DMS153 treated with DMSO at 0.1 percent for 48 hours (cell line): ENCODE results near the gene COMMD3.
"Not testable (repeated sequence)": the region's sequence is repeated elsewhere in the genome, so short reads cannot be mapped to it uniquely, and the experiment has no call there.

Source experiments
- DNase-seq: peaks from one replicate; lab custom pipeline; 2025; ENCODE audit not compliant: unreplicated experiment; lab: John Stamatoyannopoulos, UW

COMMD3 gene

DNA sequence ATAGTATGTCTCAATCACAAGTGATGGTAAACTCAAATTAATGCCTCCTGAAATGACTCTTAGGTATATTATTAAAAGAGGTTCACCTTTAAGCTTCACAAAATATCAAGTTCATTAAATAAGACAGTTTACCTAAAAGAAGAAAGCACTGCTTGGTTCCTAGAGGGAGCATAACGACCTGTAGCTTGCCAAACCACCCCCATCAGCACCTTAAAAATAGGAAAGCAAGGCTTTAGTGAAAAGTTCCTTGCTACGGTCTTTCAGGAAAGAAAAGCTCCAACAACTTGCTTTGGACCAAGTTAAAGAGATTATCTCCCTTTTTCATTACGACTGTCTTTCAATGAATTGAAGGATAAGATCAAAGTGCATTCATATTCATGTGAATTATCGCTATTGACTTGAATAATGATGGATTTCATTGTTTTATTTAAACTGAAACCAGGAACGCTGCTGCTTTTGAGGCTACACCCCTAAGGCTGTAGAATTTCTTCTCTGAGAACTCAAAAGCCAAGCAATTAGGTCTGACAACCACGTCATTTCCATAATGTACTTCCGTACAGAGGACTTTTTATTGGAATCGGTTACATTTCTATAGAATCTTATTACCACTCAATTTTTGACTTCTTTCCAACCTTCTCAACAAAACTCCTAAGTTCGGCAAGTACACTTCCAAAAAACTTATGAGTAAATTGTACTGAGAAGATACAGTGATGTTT is 22.2 kb downstream of the COMMD3 start:
- DNase-seq, result no peak

DNA sequence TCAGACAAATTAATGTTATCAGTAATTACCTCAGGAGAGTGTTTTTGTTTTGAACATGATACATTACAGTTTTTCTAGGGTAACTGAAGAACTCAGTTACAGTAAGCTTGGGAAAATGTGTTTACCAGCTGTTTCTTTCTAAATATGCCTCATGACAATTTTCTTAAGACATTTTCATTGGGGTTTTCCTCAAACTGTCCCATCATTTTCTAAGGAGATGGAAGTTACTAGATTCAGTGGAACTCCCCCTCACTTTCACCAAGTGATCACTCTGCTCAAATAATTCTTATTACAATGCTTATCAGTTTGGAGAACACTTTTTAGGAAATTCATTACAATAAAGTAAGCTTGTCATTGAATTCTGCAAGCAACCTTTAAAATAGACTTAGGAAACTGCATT is 22.7 kb downstream of the COMMD3 start:
- no peak for DNase-seq

DNA sequence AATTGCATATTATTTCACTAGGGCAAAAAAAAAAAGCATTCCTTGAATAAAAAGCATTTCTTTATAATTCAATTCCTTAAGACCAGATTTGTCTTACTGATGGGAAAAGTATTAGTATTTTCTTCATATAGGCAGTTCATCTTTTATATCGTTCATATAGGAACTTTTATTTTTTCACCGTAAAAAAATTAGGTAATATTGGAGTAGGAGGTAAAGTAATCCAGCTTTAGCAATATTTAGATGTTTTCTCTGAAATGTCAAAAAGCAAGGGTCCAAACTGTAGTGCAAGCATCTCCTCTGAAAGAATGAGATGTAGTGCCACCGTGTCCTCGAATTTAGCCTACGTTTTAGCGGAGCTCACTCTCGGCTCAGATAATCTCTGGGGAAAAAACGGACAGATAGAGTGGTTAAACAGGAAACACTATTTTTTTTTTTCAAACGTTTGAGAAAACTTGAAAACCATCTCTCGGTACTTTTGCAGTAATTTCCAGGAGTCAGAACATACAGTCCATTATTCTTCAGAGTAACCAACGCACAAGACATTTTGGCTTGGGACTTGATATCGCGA is 23.7 kb downstream of the COMMD3 start:
- DNase-seq, result no peak

DNA sequence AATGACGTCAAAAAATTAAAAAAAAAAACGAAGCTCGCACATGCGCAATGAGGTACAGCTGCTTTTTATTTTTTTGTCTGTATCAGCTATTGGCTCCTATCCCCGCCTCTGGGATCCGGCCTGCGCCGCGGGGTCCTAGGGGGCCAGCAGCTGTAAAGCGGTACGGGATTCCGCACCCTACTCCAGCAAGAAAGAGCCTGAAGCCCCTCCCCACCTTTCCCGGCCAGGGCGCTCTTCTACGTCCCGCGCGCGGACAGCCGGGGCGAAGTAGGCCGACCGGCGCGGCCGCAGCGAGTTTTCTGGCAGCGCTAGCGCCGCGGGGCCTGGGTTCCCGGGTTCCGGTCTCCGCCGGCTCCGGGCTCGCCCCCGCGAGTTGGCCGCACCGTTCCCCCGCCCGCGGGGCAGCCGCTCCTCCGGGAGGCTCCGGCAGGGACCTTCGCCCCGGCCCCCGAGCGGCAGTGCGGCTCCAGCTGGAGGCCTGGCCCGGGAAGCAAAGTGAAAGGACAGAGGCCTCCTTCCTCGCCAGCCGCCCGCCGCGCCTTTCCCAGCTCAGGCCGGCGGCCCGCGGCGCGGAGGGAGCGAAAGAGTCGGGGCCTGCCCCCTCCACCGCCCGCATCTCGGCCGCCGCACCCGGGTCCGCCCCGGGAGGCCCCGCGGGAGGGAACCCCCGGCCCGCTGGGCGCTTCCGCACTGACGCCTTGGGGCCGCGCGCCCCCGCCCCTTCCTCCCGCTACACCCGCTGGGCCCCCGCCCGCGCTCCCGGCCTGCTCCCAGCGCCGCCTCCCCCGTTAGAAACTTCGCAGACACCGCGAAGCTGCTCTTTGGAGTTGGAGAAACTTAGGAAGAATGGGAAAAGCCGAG is 24.4 kb downstream of the COMMD3 start:
- DNase-seq, result peak; percentile 49

DNA sequence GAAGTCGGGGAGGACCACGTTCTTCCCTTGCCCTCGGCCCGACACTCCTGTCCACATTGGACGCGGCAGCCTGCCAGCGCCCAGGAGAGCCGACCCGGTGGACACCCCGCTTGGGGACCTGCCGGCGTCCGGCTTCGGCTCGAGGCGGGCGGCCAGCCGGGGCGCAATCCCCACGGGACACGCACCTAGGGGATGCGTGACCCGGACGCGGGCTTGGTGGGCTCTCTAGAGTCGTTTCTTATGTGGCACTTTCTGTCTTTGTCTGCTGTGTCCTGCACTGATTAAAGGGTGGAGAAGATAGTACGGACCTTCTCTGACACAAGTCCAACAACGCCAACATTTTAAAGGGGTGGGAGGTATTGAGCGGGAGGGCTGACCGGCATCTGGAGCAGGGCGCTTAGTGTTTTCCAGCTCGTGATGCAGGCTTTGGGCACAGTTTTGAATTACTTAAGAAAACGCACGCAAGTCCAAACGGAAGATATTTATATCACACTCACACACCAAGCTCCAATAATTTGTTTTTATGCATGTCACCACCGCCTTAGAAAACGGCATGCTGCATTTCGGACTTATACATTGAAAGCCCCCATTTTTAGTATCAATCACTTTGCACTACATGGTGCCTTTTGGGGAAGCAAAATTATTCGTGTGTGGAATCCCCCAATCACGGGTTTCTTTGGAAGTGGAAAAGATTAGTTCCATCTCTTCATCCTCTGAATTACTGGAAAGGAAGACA is 25.2 kb downstream of the COMMD3 start:
- no peak for DNase-seq

DNA sequence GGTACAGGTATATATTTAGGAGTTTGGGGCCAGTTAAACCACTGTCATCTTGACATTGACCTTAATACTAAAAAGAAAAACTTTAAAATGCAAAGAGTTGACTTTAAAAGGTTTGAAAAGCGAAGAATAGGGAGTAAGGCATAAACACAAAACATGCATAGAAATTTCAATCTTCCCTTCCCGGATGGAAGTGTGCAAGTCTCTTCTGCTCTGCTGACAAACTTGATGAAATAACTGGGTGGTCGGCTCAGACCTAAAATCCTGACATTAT is 25.7 kb downstream of the COMMD3 start:
- no peak for DNase-seq

DNA sequence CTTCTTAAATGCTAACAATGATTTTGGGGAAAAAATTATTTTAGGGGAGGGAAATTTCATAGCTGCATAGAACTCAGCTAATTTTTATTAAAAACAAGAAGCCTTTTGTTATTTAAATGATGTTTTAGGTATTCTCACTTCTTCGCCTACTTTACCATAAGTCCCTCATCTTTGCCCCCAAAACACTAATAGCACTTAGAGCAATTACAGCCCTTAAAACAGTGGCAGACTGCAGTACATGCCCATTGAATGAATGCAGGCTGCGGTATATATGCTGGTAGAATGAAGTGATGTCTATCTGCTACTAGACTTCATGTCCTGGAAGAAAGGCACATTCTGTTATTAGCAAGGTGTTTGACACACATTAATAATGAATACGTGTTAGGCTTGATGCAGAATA is 26.2 kb downstream of the COMMD3 start:
- DNase-seq, result no peak

DNA sequence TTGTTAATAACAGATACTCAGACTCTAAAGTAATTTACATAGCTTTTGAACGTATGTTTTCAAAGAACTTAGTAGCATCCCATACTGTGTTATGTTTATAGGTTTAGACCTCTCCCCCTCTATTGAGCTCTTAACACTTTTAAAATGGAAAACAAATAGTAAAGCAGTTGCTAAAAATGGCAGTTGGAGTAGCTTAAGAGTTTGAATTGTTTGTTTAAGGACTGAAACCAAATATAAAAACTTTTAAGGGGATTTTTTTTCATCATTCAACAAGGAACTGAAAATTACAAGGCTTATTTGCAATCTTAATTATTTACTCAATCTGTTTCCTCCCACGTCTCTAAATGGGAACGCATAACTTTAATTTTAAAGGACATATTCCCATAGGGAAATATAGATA is 27.5 kb downstream of the COMMD3 start:
- no peak for DNase-seq

DNA sequence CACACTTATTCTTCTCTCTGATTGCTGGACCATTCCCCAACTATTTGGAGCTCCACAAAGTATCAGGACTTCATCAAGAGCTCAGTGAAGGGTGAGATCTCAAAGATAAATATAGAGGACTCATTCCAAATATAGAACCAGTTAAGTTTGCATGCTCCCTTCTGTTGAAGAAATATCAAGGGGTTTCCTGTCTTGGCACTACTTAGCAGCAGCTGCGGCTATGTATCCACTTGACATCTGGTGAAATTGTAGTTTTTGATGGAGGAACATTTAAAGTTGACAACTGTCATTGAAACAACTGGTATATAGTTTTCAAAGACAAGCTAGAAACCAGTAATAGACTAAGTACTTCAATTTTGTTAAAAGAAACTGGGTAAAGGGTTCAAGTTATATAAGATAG is 28.1 kb downstream of the COMMD3 start:
- DNase-seq, result no peak

DNA sequence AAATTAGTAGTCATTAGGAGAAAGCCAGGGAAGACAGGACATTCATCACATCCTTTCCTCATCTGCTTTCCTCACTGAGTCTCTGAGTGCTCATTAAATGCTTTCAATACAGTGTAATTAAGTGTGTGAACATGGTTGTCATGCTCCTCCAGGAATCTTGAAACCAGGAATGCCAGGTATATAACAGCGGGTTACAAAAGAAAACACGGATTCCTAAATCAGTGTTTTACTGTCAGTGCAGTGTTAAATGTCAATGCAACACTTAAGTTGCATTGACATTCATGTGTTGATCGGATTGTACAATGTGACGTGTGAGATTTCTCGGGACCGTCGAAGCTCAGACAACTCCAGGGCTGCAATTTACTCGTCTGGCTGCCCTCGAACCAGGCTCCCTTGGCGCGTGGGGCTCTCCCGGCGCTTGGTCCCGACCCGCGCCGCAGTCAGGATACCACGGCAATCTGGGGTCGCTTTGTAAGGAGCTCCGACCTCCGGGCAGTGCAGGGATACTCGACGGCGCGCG is 28.7 kb downstream of the COMMD3 start:
- DNase-seq, result no peak

DNA sequence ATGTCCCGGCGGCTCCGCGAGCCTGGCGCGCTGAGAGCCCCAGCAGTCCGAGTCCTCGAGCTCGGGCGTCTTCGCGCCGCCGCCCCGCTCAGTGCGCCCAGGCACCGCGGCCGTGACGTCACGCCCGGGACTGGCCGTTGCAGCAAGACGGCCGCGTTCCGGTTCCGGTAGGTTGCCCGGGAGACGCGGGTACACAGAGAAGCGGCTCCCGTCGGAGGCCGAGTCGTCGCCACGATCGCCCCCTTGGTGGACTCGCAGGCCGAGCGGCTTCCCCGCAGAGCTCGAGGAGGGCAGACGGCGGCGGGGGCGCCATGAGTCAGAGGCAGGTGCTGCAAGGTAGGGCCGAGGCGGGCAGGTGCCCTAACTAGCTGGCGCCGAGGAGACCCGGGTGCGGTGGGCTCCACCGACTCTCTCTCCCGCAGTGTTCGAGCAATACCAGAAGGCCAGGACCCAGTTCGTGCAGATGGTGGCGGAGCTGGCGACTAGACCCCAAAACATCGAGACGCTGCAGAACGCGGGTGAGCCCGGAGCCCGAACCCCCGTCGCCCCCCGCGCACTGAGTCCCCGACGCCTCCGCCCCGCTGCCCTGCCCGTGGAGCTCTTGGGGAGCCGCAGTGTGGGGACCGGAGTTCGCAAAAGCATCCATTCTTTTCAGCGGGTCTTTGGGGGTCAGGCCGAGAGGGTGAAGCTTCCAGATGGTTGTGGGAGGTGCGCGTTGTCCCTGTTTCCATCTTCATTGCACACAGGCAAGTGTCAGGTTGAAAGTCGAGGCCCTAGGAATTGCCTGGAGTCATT is 29.3 kb downstream of the COMMD3 start, which contains the start of gene SPAG6:
Gene SPAG6, plus strand, starts transcription at position 196 of the 795 bp plus-strand sequence. Its CDS starts 116 bp downstream, at position 312.
- peak; percentile 10 for DNase-seq

DNA sequence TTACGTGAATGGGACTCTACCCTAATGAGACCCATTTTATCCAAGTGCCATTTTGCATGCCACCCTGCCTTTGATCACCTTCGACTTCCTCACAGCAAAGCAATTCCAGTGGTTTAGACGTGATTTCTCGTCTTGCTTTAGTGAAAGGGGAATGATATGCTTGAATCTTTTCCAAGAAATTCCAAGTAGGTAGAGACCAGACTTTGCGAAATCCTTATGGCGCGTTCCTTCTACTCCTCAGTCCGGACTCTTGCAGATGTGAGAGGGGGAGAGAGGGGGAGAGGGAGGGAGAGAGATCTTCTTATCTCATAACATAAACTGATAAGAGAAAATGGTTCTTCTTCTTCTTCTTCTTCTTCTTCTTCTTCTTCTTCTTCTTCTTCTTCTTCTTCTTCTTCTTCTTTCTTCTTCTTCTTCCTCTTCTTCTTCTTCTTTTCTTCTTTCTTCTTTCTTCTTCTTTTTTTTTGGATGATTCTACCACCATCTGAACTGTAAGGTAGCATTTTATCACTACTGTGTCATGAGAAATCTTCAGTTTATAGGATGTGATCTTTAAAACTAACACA is 30.0 kb downstream of the COMMD3 start:
- DNase-seq, result no peak

DNA sequence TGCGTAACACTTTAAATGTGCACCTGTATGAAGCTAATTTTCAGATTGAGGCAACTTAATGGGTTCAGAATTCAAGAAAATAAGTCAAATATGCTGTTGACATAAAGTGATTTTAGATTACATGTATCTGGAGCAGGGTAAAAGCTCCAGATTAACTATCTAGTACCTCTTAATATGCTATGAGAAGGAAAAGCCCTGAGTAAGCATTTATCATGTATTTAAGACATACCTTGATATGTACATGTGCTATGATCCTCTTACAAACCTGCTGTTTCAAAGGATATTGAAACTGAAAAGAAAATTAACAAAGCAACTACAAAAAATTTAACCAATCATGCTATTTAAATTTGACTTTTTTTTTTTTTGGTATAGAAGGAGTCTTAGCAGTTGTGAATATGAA is 33.6 kb downstream of the COMMD3 start:
- no peak for DNase-seq

DNA sequence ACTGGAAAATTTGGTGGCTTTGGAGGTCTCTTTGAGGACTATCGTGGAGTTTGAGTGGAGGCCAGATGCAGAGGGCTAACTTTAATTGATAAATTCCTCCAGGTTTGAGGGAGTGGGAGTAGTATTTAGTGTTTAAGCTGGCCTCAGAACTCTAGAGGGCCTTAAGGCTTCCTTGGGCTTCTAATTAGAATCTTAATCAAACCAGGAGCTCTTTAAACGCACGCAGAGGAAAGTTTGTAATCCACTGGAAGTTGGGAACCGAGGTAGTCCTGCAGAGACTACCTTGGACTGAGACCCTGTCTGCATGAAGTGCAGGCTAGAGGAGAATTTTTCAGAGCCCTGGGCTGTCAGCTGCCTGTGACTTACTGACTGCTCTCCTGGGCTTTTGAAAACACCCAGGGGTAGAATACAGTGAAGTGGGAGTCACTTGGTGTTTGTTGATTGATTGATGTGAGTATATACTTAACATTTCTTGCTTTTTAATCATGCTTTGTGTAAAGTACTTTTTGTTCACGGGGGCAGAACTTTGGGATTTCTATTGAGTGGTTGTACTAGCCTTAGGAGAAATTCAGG is 35.0 kb downstream of the COMMD3 start:
- DNase-seq, result no peak

DNA sequence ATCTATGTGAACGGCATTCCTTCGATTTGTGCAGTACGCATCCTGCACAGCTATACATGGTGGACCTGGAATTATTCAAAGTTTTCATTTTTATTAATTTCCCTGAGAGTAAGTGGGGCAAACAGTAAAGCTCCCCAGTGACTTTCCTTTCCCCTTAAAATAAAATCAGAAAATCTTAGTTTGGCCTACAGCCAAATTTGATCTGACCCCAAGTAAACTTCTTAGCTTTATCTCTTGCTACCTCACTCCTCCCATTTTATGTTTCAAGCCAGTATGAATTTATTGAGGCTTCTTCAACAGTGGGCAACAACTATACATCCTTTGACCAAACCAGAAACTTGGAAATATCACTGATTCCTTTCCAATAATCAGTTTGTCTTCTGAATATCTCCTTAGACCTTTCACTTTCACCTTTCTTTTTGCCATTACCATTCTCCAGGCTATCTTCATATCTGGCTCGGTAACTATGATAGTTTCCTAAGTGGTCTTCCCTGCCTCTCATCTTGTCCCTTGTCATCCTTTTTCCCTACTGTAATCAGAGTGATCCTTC is 40.2 kb downstream of the COMMD3 start:
- DNase-seq, result no peak

DNA sequence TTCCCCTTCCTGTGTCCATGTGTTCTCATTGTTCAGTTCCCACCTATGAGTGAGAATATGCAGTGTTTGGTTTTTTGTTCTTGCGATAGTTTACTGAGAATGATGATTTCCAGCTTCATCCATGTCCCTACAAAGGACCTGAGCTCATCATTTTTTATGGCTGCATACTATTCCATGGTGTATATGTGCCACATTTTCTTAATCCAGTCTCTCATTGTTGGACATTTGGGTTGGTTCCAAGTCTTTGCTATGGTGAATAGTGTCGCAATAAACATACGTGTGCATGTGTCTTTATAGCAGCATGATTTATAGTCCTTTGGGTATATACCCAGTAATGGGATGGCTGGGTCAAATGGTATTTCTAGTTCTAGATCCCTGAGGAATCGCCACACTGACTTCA is 41.6 kb downstream of the COMMD3 start:
- not testable (repeated sequence) for DNase-seq

DNA sequence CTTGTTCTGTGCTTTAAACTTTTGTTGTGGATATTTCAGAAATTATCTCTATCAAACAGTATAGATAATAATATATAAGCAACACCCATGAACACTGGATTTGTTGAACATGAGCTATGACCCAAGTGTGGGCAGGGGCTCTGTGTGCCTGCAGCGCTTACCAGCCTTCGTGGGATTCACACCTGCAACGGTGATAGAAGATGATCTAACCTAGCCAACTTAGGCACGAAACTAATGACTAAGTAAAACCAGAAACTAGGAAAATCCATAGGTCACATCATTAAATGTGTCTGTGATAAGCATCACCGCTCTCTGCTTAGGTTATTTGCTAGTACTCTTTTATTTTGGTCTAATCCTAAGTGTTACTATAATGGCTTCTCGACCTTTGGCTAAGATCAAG is 47.1 kb downstream of the COMMD3 start:
- DNase-seq, result no peak

DNA sequence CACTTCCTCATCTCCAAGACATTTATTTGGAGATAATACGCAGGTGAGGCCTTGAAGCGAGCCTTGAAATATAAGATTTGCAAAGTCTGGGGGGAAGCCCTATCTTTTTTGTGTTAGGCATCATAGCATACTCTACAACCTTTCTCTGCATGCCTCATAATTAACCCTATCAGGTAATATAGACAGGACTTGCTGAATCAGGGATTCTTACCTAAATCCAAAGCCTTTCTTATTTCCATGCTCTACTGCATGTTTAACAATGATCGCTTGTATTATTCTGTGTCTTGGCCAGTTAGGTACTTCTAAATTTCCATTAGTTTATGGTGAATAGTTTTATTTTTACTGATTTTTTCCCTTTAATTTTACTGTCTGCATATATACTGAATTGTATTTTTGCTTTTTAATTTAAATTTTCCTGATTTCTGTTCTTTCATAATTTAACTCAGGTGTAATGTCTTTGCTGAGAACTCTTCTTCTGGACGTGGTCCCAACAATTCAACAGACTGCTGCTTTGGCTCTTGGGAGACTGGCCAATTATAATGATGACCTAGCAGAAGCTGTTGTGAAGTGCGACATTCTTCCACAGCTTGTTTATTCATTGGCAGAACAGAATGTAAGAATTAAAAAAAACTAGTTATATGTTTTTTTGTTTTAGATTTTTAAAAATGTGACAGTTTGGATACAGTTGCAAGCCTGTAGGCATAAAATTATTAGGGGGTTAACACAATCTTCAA is 48.4 kb downstream of the COMMD3 start:
- DNase-seq, result no peak

DNA sequence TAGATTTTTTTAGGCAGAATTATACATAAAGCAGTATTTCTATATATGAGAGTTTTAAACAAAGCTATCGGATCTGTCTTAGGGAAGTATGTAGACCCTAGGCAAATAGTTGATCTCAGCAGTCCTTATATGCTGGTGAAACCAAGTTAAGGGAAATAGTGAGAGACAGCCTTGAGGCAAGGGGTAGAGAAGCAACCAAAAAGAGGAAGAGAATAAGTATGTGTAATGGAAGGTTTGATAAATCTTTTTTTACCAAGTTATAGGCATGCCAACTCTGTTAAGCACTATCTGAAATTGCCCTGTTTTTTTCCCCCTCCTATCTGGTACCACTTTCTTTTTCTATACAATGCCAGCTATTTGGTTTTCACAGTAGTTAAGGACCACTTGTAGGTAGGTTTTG is 49.0 kb downstream of the COMMD3 start:
- no peak for DNase-seq
